Ecto neural progenitor cell (in vitro differentiated cells): ENCODE measurements around the gene ZFHX2.
"Not testable (repeated sequence)": the region's sequence is repeated elsewhere in the genome, so short reads cannot be mapped to it uniquely, and the experiment has no call there.

Experiments
- DNase-seq: peaks from one replicate; pipeline ENCODE4 v3.0.0-alpha.2; 2018; ENCODE audit warnings: low spot score

The ZFHX2 gene

DNA sequence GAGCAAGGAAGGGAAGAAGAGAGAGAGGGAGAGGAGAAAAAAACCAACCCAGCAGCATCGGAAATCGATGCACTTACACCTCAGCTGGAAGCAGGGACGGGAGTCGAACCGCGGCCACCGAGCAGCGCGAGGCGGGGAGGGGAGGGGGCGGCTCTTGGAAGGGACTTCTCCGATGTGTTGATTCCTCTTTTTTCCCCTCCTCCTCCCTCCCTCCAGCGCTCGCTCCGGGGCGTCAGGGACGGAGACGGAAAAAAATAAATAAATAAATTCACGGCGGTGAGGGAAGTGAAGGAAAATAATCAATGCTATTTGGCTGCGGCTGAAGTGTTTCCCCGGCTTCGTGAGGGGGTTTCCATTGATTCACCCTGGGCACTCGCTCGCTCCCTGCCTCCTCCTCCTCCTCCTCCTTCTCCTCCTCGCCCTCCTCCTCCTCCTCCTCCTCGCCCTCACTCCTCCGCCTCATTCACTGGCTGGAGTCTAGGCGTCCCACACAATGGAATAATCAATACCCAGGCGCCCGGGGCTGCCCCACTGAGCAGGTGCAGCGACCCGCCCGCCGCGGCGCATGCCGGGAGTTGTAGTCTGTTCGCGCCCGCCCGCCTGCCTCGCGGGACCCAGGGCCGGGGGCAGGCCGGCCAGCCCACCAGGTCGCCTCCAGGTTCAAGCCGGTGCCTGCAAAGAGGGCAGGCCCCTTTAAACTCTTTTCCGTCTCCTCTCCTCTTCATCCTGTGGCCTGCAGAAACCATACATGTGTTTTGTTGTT, at the start of gene ZFHX2:
Gene ZFHX2 (minus strand): TSS at position 500 of the 763 bp plus-strand sequence. CDS start 16,440 bp downstream, outside the sequence.
- DNase-seq: peak; percentile 96

DNA sequence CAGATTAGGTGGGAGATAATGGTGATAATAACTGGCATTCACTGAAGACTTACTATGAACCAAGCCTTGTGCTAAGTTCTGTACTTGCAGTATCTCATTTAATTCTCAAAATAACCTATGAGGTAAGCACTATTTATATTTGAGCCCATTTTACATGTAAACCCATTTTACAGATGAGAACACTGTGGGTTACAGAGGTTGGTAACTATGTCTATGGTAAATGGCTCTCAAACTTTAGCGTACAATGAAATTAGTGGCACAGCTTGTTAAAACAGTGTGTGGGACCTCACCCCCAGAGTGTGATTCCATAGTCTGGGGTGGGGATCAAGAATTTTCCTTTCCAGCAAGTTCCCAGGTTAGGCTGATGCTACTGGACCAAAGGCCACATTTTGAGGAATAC, 49.2 kb upstream of the ZFHX2 start:
- no peak for DNase-seq

DNA sequence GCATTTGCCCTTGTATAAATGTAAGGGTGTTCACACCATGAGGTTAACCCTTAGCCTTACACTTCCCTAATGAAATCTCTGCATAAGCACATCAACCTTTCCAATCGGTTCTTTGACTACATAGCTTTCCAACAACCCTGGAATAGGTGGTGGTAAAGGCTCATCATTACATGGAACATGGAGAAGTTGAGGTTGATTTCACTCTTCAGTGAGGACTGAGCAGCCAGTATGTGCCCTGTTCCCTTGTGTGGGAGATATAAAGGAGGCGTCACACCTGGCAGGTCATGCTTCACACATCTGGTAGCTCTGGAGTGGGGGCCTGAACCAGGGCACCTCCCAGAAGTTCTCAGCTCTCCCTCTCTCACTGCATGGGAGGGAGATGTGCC, 48.8 kb upstream of the ZFHX2 start:
- no peak for DNase-seq

DNA sequence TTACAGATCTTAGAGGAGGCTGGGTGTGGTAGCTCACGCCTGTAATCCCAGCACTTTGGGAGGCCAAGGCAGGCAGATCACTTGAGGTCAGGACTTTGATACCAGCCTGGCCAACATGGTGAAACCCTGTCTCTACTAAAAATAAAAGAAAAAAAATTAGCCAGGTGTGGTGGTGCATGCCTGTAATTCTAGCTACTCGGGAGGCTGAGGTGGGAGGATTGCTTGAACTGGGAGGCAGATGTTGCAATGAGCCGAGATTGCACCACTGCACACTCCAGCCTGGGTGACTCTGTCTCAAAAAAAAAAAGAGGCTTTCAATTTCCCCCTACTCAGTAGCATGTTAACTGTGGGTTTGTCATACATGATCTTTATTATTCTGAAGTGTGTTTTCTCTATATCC, 42.6 kb upstream of the ZFHX2 start:
- DNase-seq: not testable (repeated sequence)

DNA sequence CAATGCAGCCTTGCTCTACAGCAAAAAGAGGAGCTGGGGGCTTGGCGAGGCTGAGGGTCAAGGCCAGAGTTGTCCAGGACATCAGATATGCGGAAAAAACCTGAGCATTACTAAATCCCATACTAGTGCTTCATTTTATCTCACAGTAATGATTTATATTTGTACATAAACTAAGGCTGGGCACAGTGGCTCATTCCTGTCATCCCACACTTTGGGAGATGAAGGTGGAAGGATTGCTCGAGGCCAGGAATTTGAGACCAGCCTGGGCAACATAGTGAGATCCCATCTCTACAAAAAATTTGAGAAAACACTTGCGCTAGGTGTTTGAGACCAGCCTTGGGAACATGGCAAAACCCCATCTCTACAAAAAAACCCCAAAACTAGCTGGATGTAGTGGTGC, 38.6 kb upstream of the ZFHX2 start:
- no peak for DNase-seq

DNA sequence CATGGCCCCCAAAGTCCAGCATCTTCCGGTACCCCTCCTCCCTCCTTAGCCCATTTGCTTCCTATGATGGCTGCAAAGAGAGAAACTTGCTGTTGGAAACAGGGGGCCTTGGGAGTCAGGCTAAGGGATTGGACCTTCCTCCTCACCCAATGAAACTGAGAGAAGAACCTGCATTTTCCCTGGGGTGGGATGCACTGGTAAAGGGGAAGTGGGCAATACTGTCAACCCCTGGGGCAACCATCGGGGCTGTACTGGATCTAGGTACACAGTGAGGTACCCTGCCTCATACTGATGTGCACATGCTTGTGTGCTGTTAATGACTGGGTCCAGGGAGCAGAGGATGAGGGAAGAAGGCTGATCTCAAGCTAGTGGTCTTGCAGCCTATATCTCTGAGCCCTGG, 38.0 kb upstream of the ZFHX2 start:
- DNase-seq: no peak

DNA sequence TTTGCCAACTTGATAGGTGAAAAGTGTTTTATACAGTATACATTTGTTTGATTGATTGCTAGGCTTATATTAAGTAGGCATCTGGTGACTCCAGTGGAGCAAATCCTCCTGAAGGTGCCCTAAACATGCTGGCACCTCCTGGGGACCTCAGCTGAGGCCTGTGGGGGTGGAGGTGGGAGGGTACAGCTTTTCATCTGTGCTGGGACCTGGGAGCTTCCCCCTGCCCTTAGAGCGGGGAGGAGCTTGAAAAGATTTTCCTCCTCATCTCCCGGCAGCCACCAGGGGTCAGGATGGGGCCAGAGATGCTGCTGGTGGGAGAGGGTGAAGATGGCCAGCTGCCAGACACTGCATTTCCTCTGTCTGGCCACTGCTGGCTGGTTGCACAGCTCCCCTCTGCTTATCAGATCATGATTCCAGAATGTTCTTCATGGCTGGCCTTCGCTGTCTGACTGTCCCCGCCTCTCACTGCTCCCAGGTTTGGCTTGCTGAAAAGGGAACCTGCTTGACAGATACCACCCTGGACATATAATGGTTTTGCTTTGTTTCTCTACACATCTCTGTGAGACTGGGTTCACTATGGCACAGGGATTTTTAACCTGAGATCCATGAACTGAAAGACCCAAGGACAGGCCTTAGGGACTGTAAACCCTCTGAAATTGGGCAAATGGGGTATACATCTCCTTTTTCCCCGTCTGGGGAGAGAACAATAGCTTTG, 37.5 kb upstream of the ZFHX2 start:
- peak; percentile 86 for DNase-seq

DNA sequence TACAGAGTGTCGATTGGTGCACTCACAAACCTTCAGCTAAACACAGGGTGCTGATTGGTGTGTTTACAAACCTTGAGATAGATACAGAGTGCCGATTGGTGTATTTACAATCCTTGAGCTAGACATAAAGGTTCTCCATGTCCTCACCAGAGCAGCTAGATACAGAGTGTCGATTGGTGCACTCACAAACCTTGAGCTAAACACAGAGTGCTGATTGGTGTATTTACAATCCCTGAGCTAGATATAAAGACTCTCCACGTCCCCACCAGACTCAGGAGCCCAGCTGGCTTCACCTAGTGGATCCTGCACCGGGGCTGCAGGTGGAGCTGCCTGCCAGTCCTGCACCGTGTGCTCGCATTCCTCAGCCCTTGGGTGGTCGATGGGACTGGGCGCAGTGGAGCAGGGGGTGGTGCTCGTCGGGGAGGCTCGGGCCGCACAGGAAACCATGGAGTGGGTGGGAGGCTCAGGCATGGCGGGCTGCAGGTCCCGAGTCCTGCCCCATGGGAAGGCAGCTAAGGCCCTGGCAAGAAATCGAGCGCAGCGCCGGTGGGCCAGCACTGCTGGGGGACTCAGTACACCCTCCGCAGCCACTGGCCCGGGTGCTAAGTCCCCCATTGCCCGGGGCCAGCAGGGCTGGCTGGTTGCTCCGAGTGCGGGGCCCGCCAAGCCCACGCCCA, 33.1 kb upstream of the ZFHX2 start:
- DNase-seq: peak; percentile 13

DNA sequence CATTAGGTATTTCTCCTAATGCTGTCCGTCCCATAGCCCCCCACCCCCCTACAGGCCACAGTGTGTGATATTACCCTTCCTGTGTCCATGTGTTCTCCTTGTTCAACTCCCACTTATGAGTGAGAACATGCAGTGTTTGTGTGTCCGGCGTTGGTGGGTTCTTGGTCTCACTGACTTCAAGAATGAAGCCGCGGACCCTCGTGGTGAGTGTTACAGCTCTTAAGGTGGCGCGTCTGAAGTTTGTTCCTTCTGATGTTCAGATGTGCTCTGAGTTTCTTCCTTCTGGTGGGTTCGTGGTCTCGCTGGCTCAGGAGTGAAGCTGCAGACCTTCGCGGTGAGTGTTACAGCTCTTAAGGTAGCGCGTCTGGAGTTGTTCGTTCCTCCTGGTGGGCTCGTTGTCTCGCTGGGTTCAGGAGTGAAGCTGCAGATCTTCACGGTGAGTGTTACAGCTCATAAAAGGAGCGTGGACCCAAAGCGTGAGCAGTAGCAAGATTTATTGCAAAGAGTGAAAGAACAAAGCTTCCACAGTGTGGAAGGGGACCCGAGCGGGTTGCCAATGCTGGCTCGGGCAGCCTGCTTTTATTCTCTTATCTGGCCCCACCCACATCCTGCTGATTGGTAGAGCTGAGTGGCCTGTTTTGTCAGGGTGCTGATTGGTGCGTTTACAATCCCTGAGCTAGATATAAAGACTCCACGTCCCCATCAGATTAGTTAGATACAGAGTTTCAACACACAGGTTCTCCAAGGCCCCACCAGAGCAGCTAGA, 32.4 kb upstream of the ZFHX2 start:
- not testable (repeated sequence) for DNase-seq

DNA sequence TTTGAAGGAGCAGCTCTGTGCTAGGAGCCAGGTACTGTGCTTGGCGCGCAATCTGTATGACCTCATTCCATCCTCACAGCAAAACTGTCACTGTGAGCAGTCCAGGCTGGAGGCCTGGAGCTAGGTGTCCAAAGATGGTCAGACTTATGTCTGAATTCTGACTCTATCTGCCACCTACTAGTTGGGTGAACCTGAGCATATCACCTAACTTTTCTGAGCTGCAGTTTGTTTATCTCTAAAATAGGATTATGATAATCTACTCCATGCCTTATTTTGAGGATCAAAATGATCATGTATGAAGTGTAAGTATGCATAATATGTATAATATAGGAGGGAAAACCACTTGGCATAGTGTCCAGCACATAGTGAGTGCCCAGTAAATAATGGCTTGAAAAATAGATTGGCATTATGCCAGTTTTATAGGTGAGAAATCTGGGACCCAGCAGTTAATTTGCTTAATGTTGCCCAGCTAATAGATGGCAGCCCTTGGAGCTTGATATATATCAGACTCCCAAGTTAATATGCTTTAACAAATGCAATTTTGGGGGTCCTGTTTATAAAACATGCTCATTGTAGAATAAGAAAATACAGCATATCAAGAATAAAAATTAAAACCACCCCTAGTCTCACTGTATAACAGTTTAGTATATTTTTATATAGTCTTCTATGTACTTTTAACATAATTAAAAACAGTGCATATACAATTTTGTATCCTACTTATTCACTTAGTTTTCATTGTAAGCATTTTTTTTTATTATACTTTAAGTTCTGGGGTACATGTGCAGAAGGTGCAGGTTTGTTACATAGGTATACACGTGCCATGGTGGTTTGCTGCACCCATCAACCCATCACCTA, 31.6 kb upstream of the ZFHX2 start:
- DNase-seq: no peak

DNA sequence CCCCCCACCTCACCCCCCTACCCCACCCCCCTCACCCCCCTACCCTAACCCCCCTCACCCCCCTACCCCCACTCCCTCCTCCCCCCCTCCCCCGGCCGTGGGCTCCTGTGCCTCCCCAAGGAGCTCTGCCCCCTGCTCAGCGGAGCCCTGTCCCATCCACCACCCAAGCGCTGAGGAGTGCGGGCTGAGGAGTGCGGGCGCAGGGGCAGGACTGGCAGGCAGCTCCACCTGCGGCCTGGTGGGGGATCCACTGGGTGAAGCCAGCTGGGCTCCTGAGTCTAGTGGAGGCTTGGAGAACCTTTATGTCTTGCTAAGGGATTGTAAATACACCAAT, 29.4 kb upstream of the ZFHX2 start:
- DNase-seq: peak; percentile 46

DNA sequence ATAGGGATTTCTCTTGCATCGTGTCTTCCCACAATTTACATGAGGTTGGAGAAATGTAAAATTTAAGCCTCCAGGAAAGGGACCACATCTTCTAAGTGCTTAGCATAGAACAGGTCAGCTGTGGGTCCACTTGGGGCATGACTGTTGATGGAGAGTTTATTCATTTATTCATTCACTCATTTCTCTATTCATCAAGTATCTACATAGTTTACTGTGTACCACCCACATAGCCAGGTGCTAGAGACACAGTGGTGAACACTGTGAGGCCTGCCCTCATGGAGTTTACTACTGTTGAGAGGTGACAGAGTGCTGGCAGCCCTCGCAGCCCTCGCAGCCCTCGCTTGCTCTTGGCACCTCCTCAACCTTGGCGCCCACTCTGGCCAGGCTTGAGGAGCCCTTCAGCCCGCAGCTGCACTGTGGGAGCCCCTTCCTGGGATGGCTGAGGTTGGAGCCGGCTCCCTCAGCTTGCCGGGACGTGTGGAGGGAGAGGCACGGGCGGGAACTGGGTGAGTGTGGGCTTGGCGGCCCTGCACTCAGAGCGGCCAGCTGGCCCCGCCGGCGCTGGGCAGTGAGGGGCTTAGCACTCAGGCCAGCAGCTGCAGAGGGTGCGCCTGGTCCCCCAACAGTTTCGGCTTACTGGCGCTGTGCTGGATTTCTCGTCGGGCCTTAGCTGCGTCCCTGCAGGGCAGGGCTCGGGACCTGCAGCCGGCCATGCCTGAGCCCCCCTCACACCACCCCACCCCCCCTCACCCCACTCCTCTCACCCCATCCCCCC, 28.8 kb upstream of the ZFHX2 start:
- DNase-seq: peak; percentile 42

DNA sequence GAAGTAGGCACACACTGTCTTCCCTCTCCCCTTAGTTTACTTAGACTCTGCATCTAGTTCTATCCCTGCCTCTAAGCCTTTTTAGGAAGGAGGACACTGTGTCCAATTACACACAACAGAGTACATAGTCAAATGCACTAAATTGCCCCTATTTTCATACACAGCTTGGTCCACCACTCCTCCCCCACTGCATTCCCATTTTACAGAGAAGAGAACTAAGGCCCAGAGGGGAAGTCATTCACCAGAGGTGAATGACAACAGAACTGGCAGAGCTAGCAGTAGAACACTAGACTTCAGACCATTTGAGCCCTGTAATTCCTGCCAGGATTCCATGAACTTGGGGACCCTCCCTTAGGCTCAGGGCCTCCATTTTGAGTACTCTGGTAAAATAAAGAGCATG, 28.2 kb upstream of the ZFHX2 start:
- no peak for DNase-seq

DNA sequence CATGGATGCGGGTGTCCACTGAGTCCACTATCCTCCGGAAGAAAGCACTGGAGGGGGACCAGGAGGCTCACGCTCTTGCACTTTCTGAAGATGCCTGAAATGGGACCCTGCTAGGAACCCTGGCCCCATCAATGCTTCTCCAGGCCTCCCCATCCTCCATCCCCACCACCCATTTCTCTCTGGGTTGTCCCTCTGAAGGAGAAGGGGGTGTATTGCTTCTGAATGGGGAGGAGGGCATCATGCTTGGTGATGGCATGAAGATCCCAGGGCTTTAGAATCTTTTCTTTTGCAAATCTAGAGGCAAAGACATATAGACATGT, 27.7 kb upstream of the ZFHX2 start:
- DNase-seq: no peak

DNA sequence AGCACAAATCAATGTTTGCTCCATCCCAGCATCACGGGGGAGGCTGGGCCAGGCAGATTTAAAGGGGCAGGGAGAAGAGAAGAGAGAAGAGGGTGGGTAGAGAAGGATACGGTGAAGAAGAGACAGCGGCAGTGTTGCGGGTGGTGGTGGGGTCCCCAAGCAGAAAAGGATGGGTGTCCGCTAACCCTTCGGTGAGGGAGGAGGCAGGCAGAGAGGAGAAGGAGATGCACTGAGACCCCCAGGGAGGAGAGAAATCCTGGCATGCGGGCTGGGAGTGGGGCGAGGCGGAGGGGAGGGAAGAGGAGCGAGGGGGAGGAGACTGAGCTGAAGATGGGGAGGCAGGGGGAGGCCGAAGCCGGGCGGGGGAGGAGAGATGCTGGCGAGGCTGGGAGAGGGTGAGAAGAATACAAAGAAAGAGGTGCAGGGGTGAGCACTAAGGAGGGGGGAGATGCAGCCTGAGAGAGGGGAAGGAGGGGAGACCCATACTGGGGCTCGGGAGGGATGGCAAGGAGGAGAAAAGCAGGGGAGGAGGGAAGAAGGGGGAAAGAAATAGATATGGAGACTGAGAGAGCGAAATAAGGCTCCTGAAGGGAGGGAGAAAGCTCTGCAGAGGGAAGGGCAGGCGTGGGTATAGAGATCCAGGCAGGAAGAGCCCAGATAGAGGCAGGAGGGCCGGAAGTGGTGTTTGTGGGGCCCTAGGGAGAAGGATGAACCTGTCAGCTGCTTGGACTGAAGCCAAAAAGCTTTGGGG, 27.2 kb upstream of the ZFHX2 start, which contains the start of gene JPH4:
Gene JPH4 (minus strand): TSS at position 231 of the 751 bp plus-strand sequence. CDS start 1,337 bp downstream, outside the sequence.
- DNase-seq: peak; percentile 72

DNA sequence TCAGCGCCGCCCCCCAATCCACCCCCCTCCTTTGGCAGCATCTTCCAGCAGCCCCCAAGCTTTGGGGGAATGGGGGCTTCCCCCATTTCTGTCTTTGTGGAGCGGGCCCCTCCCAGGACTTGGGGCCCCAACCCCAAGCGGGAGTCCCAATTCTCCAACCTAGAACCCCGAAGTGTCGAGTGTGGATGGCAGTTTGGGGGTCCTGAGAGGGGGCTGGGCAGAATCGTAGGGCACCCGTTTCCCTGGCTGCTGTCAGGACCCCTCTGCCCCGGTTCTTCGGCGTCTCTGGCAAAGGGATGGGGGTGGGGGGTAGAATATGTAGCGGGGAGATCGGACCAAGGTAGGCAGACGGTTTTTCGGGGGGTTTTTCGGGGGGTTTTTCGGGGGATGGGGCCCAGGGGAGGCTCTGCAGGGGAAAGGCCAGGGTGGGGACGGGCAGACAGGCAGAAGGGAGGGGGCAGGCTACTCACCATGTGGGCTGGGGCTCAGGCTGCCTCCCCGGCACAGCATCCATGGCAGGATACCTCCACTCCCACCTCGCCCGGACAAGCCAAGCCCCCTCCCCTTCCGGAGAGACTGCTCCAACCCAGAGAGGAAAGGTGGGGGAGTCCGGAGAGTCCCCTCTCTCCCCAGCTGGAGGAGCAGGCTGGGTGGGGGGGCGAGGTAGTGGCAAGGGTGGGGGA, 26.3 kb upstream of the ZFHX2 start:
- DNase-seq: peak; percentile 58

DNA sequence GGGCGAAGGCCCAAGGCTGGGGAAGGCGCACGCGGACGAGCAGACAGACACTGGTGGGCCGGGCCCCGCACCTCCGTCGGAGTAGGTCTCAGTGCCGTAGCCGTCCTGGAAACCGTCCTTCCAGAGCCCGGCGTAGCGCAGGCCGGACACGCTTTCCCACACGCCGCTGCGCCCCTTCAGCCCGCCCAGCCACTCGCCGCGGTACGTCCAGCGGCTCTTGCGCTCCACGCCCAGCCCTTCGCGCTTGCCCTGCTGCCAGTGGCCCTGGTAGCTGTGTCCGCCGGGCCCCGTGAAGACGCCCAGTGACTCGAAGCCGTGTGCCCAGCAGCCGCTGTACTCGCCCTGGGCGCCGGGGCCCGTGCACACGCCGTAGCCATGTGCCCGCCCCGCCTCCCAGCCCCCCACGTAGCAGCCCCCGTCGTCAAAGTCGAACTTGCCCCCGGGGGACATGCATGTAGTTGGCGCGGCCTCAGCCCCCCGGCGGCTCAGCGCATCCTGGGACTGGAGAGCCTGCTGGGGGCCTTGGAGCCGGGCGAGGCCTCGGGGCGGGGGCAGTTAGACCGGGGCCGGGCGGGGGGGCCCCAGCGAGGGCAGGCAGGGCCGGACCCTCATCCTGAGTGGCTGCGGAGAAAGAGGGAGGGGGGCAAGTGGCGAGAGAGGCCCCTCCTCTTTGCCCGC, 25.6 kb upstream of the ZFHX2 start:
- peak; percentile 72 for DNase-seq

DNA sequence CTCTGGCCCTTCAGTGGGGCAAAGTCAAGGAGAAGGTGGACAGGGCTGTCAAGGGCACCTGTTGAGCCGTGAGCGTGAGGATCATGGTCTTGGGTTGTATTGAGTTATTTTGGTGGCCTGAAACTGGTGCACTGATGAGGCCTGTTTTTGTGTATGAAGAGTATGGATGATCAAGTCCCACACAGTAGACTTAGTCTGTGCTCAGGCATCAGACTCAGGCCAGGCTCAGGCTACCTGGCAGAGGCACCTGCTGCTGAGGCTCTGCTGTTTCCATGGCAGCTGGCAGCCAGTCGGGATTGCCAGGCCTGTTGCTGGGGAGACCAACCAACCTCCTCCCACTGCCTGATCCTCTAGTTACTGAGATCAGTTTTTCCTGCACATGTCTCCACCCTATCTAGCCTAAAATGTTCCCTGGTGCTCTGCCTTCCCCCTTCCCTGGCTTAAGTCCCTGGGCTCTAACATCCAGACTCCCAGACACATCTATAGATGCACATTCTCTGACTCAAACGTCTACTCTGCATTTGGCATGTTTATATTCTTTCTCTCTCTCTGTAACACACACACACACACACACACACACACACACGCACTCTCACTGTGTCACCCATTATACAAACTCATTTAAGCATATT, 21.9 kb upstream of the ZFHX2 start:
- DNase-seq: peak; percentile 42
